Loucy (cell line): ENCODE data around the gene SYNDIG1.

Experiments
- H2AFZ ChIP-seq: fragments of 200-600 bp; sonication (generic); 2 replicates; pipeline ENCODE4 v1.6.0; 2016; ENCODE audit warnings: antibody characterized with exemption, mild to moderate bottlenecking, low read length, moderate library complexity
- H3F3A ChIP-seq: fragments of 200-600 bp; 2 replicates; pipeline ENCODE4 v1.6.0; 2016; ENCODE audit warnings: antibody characterized with exemption, low read depth, mild to moderate bottlenecking
- H3K27me3 ChIP-seq: fragments of 200-600 bp; sonication (generic); 2 replicates; pipeline ENCODE4 v1.6.1; 2014; ENCODE audit warnings: low read length, mild to moderate bottlenecking; ENCODE audit not compliant: insufficient read depth, poor library complexity, severe bottlenecking
- H3K36me3 ChIP-seq: fragments of 200-600 bp; sonication (generic); 2 replicates; pipeline ENCODE4 v1.6.1; 2016; ENCODE audit warnings: low read length; ENCODE audit not compliant: insufficient read depth
- H3K4me1 ChIP-seq: fragments of 200-600 bp; sonication (generic); 2 replicates; pipeline ENCODE4 v1.5.1; 2014; ENCODE audit warnings: low read length, mild to moderate bottlenecking; ENCODE audit not compliant: insufficient read depth, poor library complexity, severe bottlenecking
- H3K4me2 ChIP-seq: fragments of 200-600 bp; sonication (generic); 2 replicates; pipeline ENCODE4 v1.6.0; 2014; ENCODE audit warnings: antibody characterized with exemption, low read length, low read depth, mild to moderate bottlenecking; ENCODE audit not compliant: poor library complexity, severe bottlenecking
- H3K4me3 ChIP-seq: fragments of 200-600 bp; sonication (generic); 2 replicates; pipeline ENCODE4 v1.5.1; 2014; ENCODE audit warnings: low read length, mild to moderate bottlenecking, mixed read lengths; ENCODE audit not compliant: poor library complexity, severe bottlenecking
- H3K79me2 ChIP-seq: fragments of 200-600 bp; sonication (generic); 2 replicates; pipeline ENCODE4 v1.6.1; 2014; ENCODE audit warnings: low read length; ENCODE audit not compliant: insufficient read depth
- H3K9ac ChIP-seq: fragments of 200-600 bp; sonication (generic); 2 replicates; pipeline ENCODE4 v1.6.0; 2014; ENCODE audit warnings: mild to moderate bottlenecking, low read depth, low read length, moderate library complexity; ENCODE audit not compliant: poor library complexity, severe bottlenecking
- H3K9me2 ChIP-seq: fragments of 200-600 bp; sonication (generic); replicated peaks from 2 replicates; pipeline ENCODE4 v1.6.1; 2016; ENCODE audit warnings: low read depth, low read length, mixed read lengths
- H3K9me3 ChIP-seq: fragments of 200-600 bp; sonication (generic); 2 replicates; pipeline ENCODE4 v1.6.1; 2014; ENCODE audit warnings: mild to moderate bottlenecking, antibody characterized with exemption, low read length, low read depth; ENCODE audit not compliant: insufficient read depth
- H4K20me1 ChIP-seq: fragments of 200-600 bp; sonication (generic); 2 replicates; pipeline ENCODE4 v1.6.0; 2014; ENCODE audit warnings: antibody characterized with exemption, low read length, mild to moderate bottlenecking; ENCODE audit not compliant: insufficient read depth, poor library complexity, severe bottlenecking
- EZH2phosphoT487 ChIP-seq: fragments of 200-600 bp; IDR thresholded peaks from 2 replicates; pipeline ENCODE4 v1.6.1; 2018; ENCODE audit warnings: antibody characterized with exemption, mild to moderate bottlenecking, moderate library complexity, borderline replicate concordance
- TF ChIP-seq, protein P1 (sequence below): fragments of 200-600 bp; sonication (generic); conservative IDR thresholded peaks from 2 replicates; pipeline ENCODE4 v1.5.1; 2014; ENCODE audit warnings: mild to moderate bottlenecking, antibody characterized with exemption, low read length

SYNDIG1 gene

DNA sequence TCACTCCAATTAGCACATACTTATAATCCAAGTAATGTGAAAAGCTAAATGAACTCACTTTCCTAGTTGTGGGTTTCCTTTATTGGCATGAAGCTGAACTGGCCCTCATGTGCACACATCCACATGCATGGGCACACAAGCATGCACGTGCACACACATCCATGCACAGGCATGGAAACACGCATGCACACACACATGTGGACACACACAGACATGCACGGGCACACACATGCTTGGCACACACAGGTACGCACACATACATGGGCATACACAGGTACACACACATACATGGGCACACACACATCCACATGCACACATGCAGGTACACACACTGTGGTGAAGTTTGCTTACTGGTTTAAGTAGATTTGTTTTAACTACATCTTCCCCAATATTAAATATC, 23.8 kb downstream of the SYNDIG1 start:
- H3K9me3 ChIP-seq, result no peaks in the 10 kb centered on the region; the same call in 1 of the 2 replicates
- no peaks in the 10 kb centered on the region for H3K79me2 ChIP-seq
- no peaks in the 10 kb centered on the region for H3K4me1 ChIP-seq
- H4K20me1 ChIP-seq, result no peaks in the 10 kb centered on the region
- no peak overlapping the region for H3K4me2 ChIP-seq
- no peaks in the 10 kb centered on the region for H3F3A ChIP-seq
- no peaks in the 10 kb centered on the region for H3K36me3 ChIP-seq
- no peaks in the 10 kb centered on the region for H3K9me2 ChIP-seq
- no peak overlapping the region for H2AFZ ChIP-seq
- TF ChIP-seq, protein P1, sequence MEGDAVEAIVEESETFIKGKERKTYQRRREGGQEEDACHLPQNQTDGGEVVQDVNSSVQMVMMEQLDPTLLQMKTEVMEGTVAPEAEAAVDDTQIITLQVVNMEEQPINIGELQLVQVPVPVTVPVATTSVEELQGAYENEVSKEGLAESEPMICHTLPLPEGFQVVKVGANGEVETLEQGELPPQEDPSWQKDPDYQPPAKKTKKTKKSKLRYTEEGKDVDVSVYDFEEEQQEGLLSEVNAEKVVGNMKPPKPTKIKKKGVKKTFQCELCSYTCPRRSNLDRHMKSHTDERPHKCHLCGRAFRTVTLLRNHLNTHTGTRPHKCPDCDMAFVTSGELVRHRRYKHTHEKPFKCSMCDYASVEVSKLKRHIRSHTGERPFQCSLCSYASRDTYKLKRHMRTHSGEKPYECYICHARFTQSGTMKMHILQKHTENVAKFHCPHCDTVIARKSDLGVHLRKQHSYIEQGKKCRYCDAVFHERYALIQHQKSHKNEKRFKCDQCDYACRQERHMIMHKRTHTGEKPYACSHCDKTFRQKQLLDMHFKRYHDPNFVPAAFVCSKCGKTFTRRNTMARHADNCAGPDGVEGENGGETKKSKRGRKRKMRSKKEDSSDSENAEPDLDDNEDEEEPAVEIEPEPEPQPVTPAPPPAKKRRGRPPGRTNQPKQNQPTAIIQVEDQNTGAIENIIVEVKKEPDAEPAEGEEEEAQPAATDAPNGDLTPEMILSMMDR, result no peak
- no peak for TF ChIP-seq EZH2phosphoT487
- no peak overlapping the region for H3K4me3 ChIP-seq
- no peaks in the 10 kb centered on the region for H3K27me3 ChIP-seq
- no peak overlapping the region for H3K9ac ChIP-seq

DNA sequence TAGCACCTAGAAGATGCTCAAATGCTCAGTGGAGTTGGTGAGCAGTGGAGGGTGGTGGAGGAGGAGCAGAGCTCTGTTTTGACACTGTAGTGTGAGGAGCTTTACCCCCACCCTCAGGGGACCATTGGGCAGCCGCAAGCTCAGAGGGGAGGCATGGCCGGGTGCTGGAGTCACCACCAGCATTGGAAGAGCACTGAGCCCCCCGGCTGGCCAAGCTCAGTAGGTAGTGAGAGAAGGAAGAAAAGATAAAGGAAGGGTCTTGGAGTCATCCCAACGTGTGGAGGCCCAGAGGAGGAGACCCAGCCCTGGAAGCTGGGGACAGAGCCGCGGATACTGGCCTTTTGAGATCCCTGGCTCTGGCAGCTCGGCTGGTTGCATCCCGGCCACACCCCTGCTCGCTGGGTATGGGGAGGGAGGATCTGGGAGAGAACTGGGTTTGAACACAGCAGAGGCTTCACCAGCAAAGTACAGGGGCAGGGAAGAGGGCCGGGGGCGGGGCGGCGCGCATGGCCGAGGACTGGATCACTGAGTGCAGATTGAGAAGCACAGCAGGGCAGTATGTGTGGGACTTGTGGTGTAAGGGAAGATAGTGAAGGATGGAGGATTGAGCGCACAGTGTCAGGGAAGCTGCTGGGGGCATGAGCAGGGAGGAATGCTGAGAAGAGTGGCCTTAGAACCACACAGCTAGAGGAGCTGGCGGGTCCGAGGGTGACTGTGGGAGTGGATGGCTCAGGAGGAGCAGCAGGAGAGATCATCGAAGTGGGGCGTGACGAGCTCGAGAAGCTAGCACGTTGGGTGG, 24.4 kb downstream of the SYNDIG1 start:
- Histone ChIP-seq H3K4me3 (no peak overlapping the region), H3K27me3 (no peaks in the 10 kb centered on the region), H3K9me2 (no peaks in the 10 kb centered on the region), H3F3A (no peaks in the 10 kb centered on the region), H3K79me2 (no peaks in the 10 kb centered on the region), H2AFZ (no peak overlapping the region), H3K9ac (no peak overlapping the region), H3K9me3 (no peaks in the 10 kb centered on the region; the same call in 1 of the 2 replicates), H4K20me1 (no peaks in the 10 kb centered on the region), H3K36me3 (no peaks in the 10 kb centered on the region), H3K4me1 (no peaks in the 10 kb centered on the region), H3K4me2 (no peak overlapping the region)
- TF ChIP-seq, protein P1, result no peak
- TF ChIP-seq EZH2phosphoT487, result no peak

DNA sequence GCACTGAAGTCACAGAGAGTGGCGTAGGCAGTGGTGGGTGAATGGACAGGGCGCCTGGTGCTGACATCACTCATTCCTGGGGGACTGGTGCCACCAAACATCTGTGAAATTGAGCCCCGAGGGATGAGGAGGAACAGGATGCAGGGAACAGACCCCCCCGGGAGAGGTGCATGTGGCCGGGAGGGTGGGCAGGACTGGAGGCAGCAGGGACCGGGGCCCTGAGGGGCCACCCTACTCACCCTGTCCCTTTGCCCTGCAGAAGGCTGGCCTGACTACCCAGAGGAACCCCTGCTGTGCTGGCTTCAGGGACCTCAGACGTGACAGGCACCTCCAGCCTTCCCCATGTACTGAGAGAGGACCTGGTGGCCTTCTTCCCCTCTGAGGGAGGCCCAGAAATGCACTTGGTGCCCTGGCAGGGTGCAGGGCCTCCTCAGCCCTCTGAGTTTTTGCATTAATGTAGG, 25.1 kb downstream of the SYNDIG1 start:
- no peak overlapping the region for H3K4me3 ChIP-seq
- no peaks in the 10 kb centered on the region for H3K9me2 ChIP-seq
- TF ChIP-seq, protein P1, result no peak
- TF ChIP-seq EZH2phosphoT487, result no peak
- H3K9me3 ChIP-seq, result no peaks in the 10 kb centered on the region; the same call in 1 of the 2 replicates
- H3F3A ChIP-seq, result no peaks in the 10 kb centered on the region
- H3K27me3 ChIP-seq, result no peaks in the 10 kb centered on the region
- no peak overlapping the region for H3K4me2 ChIP-seq
- H3K79me2 ChIP-seq, result no peaks in the 10 kb centered on the region
- no peaks in the 10 kb centered on the region for H3K4me1 ChIP-seq
- H2AFZ ChIP-seq, result no peak overlapping the region
- H3K9ac ChIP-seq, result no peak overlapping the region
- no peaks in the 10 kb centered on the region for H4K20me1 ChIP-seq
- no peaks in the 10 kb centered on the region for H3K36me3 ChIP-seq
